OCI-LY3 (cell line): ENCODE data around the gene NUDT19.

ENCODE experiments used
- CTCF ChIP-seq: fragments of 200-600, 300-600 bp; sonication (generic); IDR thresholded peaks from 2 replicates; pipeline ENCODE4 v1.5.1; 2014; ENCODE audit warnings: antibody characterized with exemption, low read length, low read depth
- EZH2phosphoT487 ChIP-seq: fragments of 200-600 bp; shearing (Covaris generic); IDR thresholded peaks from 2 replicates; pipeline ENCODE4 v1.6.1; 2018; ENCODE audit warnings: antibody characterized with exemption, mixed run types, low read depth

GRCh38 chr19:32674931-32675719, 16.5 kb upstream of the NUDT19 start, which contains the start of gene ANKRD27:
- no peak for TF ChIP-seq CTCF
- no peak for TF ChIP-seq EZH2phosphoT487
